Activated CD4-positive, alpha-beta T cell treated with anti-CD3 and anti-CD28 coated beads for 48 hours (primary cell): ENCODE results near the gene C1QTNF1.
A peak's percentile ranks its signal among the peaks of the same experiment; 100 is the strongest.

Experiments
- DNase-seq: peaks from one replicate; pipeline ENCODE4 v3.0.0-alpha.2; 2020

The C1QTNF1 gene

GRCh38 chr17:79082311-79083190 is 58.6 kb downstream of the C1QTNF1 start:
- DNase-seq = peak; percentile 64

GRCh38 chr17:79083191-79083971 is 59.4 kb downstream of the C1QTNF1 start:
- DNase-seq = no peak

DNA sequence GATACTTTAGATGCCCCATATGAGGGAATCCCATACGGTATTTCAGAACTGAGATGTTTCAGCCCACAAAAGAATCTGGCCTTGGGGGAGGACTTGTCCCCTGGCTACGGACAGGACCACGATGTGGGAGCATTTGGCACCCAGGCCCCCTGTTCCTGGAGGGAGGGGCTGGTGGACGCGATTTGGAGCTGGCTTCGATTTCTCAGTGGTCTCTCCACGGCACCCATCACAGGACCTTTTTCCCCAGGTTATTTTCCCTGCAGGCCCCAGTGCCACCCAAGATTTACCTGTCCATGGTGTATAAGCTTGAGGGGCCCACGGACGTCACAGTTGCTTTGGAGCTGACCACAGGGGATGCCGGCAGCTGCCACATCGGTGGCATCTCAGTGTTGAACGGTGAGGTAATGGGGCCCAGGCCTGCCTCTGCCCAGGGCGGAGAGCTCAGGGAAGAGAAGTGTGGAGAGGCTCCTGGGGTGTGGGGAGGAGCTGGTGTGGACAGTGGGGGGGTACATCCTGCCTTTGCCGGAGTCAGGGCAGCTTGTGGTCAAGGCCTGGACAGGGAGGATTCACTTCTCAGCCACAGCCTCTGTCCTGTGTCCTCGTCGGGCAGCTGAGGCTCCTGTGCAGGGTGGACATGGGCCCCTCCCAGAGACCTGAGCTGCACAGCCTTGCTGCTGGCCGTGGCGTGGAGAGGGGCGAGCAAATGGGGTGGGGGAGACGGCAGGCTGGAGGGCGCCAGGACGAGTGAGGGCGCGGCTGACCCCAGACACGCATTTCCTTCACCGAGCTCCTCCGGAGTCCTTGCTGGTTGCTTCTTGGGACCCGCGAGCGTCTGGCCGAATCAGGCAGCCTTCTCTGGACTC is 60.6 kb downstream of the C1QTNF1 start:
- DNase-seq = no peak

- DNase-seq = no peak
Observed at GRCh38 chr17:79085154-79085920, 61.4 kb downstream of the C1QTNF1 start.

- DNase-seq = no peak
Observed at GRCh38 chr17:79085921-79086551, 62.1 kb downstream of the C1QTNF1 start.

- DNase-seq = no peak
Observed at GRCh38 chr17:79086609-79087427, 62.8 kb downstream of the C1QTNF1 start.

- peak; percentile 87 for DNase-seq
Observed at GRCh38 chr17:79087428-79088143, 63.6 kb downstream of the C1QTNF1 start.

DNA sequence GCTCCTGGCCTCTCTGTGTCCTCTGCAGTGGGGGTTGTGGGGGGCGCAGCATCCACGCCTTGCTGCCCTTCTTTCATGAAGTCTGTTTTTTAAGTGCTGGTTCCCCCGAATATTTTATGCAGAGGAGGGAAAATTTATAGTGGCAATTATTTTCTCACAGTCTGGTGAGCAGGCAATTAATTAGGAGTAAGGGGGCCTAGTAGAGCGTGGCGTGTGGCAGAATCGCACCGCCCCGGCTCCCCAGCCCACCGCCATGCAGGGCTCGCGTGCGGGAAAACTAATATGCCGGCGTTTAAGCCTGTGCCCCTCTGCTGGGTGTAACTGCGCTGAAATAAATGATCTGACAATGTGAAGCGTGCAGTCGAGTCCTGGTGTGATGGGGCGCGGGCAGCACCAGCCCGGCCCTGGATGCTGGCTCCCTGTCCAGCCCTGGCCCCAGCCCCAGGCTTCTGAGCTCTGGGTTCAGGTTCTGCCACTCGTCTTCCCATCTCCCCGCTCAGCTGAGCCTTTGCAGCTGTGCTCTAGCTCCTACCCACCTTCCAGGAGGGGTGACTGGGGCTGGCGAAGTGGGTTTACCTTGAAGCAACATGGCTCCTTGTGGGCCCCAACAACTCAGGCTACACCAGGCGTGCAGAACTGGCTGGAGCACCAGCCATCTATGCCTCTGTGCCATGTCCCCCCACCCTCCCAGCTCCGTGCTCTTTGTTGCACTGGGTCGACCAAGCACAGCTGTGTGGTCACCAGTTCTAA is 64.5 kb downstream of the C1QTNF1 start:
- no peak for DNase-seq

GRCh38 chr17:79088997-79089328 is 65.0 kb downstream of the C1QTNF1 start:
- no peak for DNase-seq

GRCh38 chr17:79089720-79090442 is 65.9 kb downstream of the C1QTNF1 start:
- no peak for DNase-seq

- DNase-seq = no peak
Observed at GRCh38 chr17:79090443-79091225, 66.7 kb downstream of the C1QTNF1 start.

DNA sequence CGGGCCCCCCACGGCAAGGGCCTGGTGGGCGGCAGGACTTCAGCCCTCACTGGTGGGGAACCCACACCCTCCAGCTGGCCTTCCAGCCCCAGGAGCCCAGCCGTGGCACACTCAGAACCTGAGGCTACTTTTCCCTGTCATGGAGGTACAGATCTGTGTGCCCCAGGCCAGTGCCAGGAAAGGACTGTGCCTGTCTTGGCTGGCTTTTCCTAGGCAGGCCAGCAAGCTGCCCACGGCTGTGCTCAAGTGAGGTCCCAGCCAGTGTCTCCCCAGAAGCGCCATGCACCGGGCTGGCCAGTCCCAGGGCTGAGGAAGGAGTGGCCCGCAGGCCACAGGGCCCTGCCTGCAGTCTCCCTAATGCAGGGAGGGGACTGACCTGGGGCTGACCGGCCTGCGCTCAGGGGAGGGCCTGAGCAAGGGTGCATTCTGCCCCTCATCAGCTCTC is 67.3 kb downstream of the C1QTNF1 start:
- no peak for DNase-seq

GRCh38 chr17:79092567-79092966 is 68.6 kb downstream of the C1QTNF1 start:
- no peak for DNase-seq

- no peak for DNase-seq
Observed at GRCh38 chr17:79093270-79093669, 69.3 kb downstream of the C1QTNF1 start.

DNA sequence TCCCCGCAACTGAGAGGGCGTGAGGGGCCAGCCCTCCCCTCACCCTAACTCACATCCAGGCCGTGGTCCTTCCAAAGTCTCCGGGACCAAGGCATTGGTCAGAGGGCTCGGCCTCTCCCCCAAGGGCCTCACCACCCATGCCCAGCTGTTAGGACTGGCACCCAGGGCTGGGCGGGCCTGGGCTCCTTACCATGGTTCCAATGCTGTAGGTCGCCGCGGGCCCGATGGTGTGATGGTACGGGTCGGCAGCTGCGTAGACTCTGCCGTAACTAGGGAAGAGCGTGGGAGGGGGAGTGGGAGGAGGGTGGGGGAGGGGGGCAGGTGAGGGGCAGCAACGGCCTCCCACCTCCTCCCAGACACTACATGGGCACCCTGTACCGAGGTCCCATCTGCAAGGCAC is 70.3 kb downstream of the C1QTNF1 start:
- no peak for DNase-seq

- DNase-seq = no peak
Observed at GRCh38 chr17:79095345-79096055, 71.5 kb downstream of the C1QTNF1 start.

GRCh38 chr17:79096477-79096876 is 72.5 kb downstream of the C1QTNF1 start:
- no peak for DNase-seq
